SW480 (cell line): ENCODE measurements around the gene ATG4C.

Experiments
- DNase-seq: peaks from one replicate; pipeline ENCODE4 v3.0.0-alpha.2; 2016; ENCODE audit warnings: low spot score

Gene ATG4C

DNA sequence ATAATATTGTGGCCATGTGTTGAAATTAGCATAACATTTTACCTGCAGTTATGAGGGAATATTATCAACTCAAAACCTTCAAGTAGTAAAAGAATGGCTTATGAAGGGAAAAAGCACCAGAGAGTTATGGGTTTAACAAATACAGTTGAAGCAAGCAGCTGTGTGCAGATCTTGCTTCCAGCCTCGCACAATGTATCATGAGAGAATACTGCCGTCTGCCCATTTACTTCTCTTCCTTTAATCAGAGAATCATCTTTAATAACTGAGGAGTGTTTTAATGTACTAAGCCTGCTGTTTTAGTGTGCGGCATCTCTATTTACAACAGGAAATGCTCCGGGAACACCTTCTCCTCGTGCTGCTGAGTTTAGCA is 120.9 kb downstream of the ATG4C start:
- DNase-seq: no peak

DNA sequence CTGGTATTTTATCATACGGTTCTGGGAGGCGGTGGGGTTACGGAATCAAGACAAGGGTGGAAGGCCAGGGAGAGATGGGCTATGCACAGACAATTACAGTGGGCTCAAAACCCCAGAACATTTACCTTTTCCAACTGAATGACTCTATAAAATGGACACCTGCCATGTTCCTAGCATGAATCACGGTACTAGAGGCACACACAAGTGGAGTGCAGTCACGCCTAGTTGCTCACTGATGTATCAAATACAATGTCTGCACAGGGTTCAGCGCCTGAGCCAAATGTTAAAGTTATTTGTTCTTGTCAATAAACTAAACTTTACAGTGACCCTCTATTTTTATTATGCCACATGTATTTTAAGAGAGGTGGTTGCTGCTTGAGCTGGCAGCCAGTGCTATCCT is 121.4 kb downstream of the ATG4C start:
- DNase-seq: no peak

DNA sequence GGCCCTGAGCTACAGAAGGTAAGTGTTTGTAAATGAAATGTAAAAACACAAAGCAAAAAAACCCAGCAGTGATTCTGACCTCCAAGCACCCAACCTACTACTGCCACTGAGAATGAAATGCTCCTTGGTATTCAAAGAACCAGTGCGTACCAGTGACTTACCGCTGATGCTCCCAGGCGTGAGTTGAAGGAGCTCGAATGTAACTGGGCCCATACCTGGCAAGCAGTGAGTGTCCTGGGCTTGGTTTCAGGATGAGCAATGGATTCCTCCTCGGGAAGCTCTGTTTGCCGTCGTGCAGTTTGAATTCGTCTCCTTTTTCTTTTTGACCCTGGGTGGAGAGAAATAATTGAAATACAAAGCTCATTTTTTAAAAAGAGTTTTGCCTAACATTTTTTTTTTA is 121.9 kb downstream of the ATG4C start:
- no peak for DNase-seq

DNA sequence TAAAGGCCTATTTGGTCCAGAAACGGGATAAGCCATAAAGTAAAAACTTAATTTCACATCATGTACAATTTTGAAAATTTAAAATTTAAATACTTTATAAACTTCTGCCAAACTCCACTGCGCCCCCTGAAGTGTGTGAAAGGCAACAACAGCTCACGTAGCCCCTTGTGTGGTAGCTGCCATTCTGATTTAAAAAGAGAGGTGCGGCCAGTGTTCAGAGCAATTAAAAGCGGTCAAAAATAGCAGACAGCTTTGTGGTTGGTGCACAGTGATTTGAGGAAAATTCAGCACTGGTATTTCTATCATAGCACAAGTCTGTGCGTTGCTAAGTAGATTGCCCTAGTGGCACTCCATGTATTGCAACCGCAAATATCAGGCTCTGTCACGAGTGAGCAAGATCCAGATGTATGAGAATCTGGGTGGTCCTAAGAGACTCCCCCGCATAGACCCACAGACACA is 122.5 kb downstream of the ATG4C start:
- DNase-seq: no peak

DNA sequence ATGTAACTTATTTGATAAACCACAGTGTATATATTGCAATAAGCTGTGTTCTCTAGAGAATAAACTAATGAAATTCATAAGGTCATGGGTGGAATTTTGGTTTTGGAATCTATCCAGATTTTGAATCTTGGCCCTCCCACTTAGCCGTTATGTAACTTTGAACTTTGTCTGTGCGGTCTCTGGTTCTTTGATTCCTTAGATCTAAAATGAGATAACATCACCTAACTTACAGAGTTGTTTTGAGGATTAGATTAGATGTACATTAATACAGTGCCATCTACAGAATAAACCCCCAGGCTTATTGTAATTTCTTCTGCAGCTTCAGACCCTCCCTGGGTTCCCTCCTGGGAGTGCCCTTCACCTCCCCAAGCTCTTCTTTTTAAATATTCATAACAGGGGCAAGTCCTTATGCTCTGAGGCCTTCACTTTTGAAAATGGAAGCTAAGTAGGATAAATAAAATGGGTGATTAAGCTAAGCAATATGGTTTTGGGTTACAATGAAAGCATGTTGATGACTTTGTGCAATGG is 124.3 kb downstream of the ATG4C start:
- no peak for DNase-seq

DNA sequence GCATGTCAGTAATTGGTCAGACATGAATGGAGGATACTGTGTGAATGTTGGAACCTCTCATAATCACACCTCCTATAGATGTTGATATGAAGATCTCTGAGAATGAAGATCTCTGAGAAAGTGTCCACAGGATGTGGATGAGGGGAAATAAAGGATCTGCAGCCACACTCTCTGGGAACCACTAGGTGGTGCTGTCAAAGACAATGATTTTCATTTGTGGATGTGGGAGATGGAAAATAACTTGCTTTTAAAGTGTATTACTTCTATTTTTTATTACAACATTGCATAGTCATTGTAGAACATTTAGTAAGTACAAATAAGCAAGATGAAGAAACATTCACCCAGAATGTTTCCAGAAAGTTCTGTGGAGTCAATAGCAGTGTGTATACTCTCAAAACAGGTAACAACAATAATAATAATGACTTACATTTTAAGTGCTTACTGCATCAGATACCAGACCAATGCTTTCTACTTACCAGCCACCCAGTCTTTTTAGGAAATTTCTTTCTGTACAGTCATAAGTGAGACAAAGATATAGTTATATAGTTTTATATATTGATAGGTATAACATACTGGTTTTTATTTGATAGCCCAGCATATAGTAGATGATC is 128.2 kb downstream of the ATG4C start:
- no peak for DNase-seq
